ENCODE data around the gene MFNG. TPM values are rescaled to one million over a fixed set of nuclear protein-coding genes. Genes with fewer than 3 reads are reported as not detected.

Gene MFNG
- total RNA-seq, 1 donor from 2014 or later = 97.7 TPM

- DNase-seq (ENCODE audit: low read depth in 2 of 2) = peak in 1 of 2 donors; percentile 61
These were observed 10.9 kb upstream of the MFNG start for GRCh38 chr22:37497062-37497599.

- peak in 1 of 2 donors; percentile 31 for DNase-seq (ENCODE audit: low read depth in 2 of 2)
These were observed 10.5 kb upstream of the MFNG start for GRCh38 chr22:37496651-37497050.

GRCh38 chr22:37493979-37494378 lies 7.8 kb upstream of the MFNG start:
- no peak for DNase-seq (ENCODE audit: low read depth in 2 of 2)

GRCh38 chr22:37492428-37493344 lies 6.5 kb upstream of the MFNG start:
- DNase-seq (ENCODE audit: low read depth in 2 of 2) = peak in 1 of 2 donors; percentile 54

GRCh38 chr22:37491559-37492427 lies 5.6 kb upstream of the MFNG start:
- DNase-seq (ENCODE audit: low read depth in 2 of 2) = no peak

- no peak for DNase-seq (ENCODE audit: low read depth in 2 of 2)
These were observed 4.9 kb upstream of the MFNG start for GRCh38 chr22:37491106-37491505.

GRCh38 chr22:37489983-37490382 lies 3.8 kb upstream of the MFNG start:
- no peak for DNase-seq (ENCODE audit: low read depth in 2 of 2)

- no peak for DNase-seq (ENCODE audit: low read depth in 2 of 2)
These were observed 2.4 kb upstream of the MFNG start for GRCh38 chr22:37488337-37489135.

- no peak for DNase-seq (ENCODE audit: low read depth in 2 of 2)
These were observed 1.4 kb upstream of the MFNG start for GRCh38 chr22:37487571-37487970.

- no peak for DNase-seq (ENCODE audit: low read depth in 2 of 2)
These were observed 945 bp upstream of the MFNG start for GRCh38 chr22:37487129-37487528.

- DNase-seq (ENCODE audit: low read depth in 2 of 2) = no peak
These were observed 575 bp downstream of the MFNG start for GRCh38 chr22:37485395-37486223.

GRCh38 chr22:37484480-37485394 lies 1.4 kb downstream of the MFNG start:
- DNase-seq (ENCODE audit: low read depth in 2 of 2) = peak; percentile 83 to 92

GRCh38 chr22:37483050-37483449 lies 3.1 kb downstream of the MFNG start:
- no peak for DNase-seq (ENCODE audit: low read depth in 2 of 2)

GRCh38 chr22:37482244-37482643 lies 3.9 kb downstream of the MFNG start:
- DNase-seq (ENCODE audit: low read depth in 2 of 2) = peak in 1 of 2 donors; percentile 30

GRCh38 chr22:37481347-37481907 lies 4.8 kb downstream of the MFNG start:
- DNase-seq (ENCODE audit: low read depth in 2 of 2) = no peak

GRCh38 chr22:37480387-37481346 lies 5.5 kb downstream of the MFNG start:
- no peak for DNase-seq (ENCODE audit: low read depth in 2 of 2)

GRCh38 chr22:37479196-37479595 lies 7.0 kb downstream of the MFNG start:
- DNase-seq (ENCODE audit: low read depth in 2 of 2) = no peak
